GM21619 (cell line): ENCODE measurements around the gene MAD1L1.

ENCODE experiments used
- ATAC-seq: cut with Tn5 transposase; IDR thresholded peaks from one replicate; pipeline ENCODE4 v1.9.1; 2021; ENCODE audit not compliant: unreplicated experiment

Gene MAD1L1

GRCh38 chr7:1781369-1781768 lies 451.4 kb downstream of the MAD1L1 start:
- ATAC-seq: no peak

- no peak for ATAC-seq
Observed at GRCh38 chr7:1779445-1779844, 453.3 kb downstream of the MAD1L1 start.

- no peak for ATAC-seq
Observed at GRCh38 chr7:1777122-1777521, 455.6 kb downstream of the MAD1L1 start.

GRCh38 chr7:1775389-1775788 lies 457.4 kb downstream of the MAD1L1 start:
- no peak for ATAC-seq

DNA sequence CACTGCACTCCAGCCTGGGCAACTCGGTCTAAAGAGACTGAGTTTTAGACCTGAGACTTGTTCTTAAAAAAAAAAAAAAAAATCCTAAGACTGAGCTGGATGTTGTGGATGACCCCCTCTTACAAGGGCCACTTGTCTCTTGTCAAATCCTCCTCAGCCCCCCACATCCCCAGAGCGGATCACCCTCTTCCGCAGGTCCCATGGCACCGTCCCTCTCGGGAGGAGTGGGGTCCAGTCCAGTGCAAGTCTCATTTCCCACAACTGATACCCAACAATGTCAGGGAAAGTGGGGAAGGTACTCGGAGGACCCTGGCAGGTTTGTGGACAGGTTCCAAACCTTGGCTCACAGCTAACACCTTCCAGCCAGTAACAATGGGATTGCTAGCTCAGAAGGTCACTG lies 462.4 kb downstream of the MAD1L1 start:
- no peak for ATAC-seq

- ATAC-seq: no peak
Observed at GRCh38 chr7:1769286-1770200, 463.2 kb downstream of the MAD1L1 start.

DNA sequence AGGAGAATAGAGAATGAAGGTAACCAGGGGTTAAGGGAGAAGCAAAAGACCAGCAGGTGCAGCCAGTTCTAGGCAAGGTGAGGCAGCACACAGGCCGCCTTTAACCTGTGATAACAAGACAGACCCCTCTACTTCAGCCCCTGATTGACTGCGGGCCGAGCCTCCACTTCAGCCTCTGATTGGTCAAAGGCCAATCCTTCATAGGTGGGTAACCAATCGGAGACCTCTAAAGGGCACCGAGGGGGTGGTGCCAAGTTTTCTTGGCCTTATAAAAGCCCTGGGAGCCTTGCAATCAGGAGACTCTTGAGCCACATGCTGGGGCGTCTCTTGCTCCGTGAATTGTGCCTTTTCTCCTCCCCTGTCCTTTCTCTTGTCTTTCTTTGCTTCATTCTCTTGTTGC lies 463.9 kb downstream of the MAD1L1 start:
- no peak for ATAC-seq

DNA sequence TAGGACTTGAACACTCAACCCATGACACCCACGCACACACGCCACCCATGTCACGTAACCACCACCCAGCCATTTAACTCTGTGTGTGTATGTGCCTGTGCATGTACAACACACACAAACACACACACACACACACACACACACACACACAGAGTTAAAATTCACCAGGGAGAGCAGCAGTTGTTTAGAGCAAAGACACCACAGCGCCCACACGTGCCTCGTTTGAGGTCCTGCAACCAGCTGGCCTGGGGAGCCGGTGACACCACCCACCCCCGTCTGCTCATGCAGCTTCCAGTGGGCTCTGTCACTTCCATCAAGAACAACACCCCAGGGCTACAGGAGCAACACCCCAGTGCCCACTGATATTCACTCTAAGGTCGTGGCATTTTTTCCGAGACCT lies 465.2 kb downstream of the MAD1L1 start:
- ATAC-seq: no peak
